HG03439 (cell line): Measurements from ENCODE around the gene NOTCH2NLA.
"Not testable (repeated sequence)": the region's sequence is repeated elsewhere in the genome, so short reads cannot be mapped to it uniquely, and the experiment has no call there.

Experiments used
- ATAC-seq: cut with Tn5 transposase; IDR thresholded peaks from one replicate; pipeline ENCODE4 v1.9.1; 2021; ENCODE audit warnings: mild to moderate bottlenecking, moderate library complexity; ENCODE audit not compliant: unreplicated experiment

NOTCH2NLA gene

GRCh38 chr1:146228710-146229477, at the start of gene NOTCH2NLA:
NOTCH2NLA (minus strand) TSS chr1:146229021; CDS start chr1:146189337, 39,684 bp downstream.
- ATAC-seq = peak; percentile 54

- peak; percentile 68 for ATAC-seq
Measured at GRCh38 chr1:146278346-146278745, 49.5 kb upstream of the NOTCH2NLA start.

- not testable (repeated sequence) for ATAC-seq
Measured at GRCh38 chr1:146277087-146277486, 48.3 kb upstream of the NOTCH2NLA start.

GRCh38 chr1:146274083-146274482, 45.3 kb upstream of the NOTCH2NLA start:
- ATAC-seq = not testable (repeated sequence)

- not testable (repeated sequence) for ATAC-seq
Measured at GRCh38 chr1:146273194-146273593, 44.4 kb upstream of the NOTCH2NLA start.

GRCh38 chr1:146272734-146273133, 43.9 kb upstream of the NOTCH2NLA start:
- not testable (repeated sequence) for ATAC-seq

GRCh38 chr1:146271977-146272376, 43.2 kb upstream of the NOTCH2NLA start:
- not testable (repeated sequence) for ATAC-seq

- not testable (repeated sequence) for ATAC-seq
Measured at GRCh38 chr1:146270129-146270528, 41.3 kb upstream of the NOTCH2NLA start.

- ATAC-seq = not testable (repeated sequence)
Measured at GRCh38 chr1:146266179-146266748, 37.4 kb upstream of the NOTCH2NLA start.

GRCh38 chr1:146264761-146265160, 35.9 kb upstream of the NOTCH2NLA start:
- not testable (repeated sequence) for ATAC-seq

GRCh38 chr1:146260006-146260730, 31.3 kb upstream of the NOTCH2NLA start:
- ATAC-seq = not testable (repeated sequence)

GRCh38 chr1:146257992-146258552, 29.3 kb upstream of the NOTCH2NLA start:
- ATAC-seq = not testable (repeated sequence)

- not testable (repeated sequence) for ATAC-seq
Measured at GRCh38 chr1:146254569-146255197, 25.9 kb upstream of the NOTCH2NLA start.

GRCh38 chr1:146253249-146253855, 24.5 kb upstream of the NOTCH2NLA start:
- ATAC-seq = not testable (repeated sequence)

- ATAC-seq = not testable (repeated sequence)
Measured at GRCh38 chr1:146251523-146251922, 22.7 kb upstream of the NOTCH2NLA start.

GRCh38 chr1:146248643-146249042, 19.8 kb upstream of the NOTCH2NLA start:
- ATAC-seq = not testable (repeated sequence)

GRCh38 chr1:146236626-146237025, 7.8 kb upstream of the NOTCH2NLA start:
- ATAC-seq = not testable (repeated sequence)

GRCh38 chr1:146236026-146236601, 7.3 kb upstream of the NOTCH2NLA start:
- not testable (repeated sequence) for ATAC-seq

- ATAC-seq = not testable (repeated sequence)
Measured at GRCh38 chr1:146228144-146228682, 608 bp downstream of the NOTCH2NLA start.

- not testable (repeated sequence) for ATAC-seq
Measured at GRCh38 chr1:146174531-146174930, 54.3 kb downstream of the NOTCH2NLA start.
